Measurements from ENCODE around the gene TMEM185B.
"Not testable (repeated sequence)": the region's sequence is repeated elsewhere in the genome, so short reads cannot be mapped to it uniquely, and the experiment has no call there.

TMEM185B gene

GRCh38 chr2:120251078-120251477 is 27.9 kb upstream of the TMEM185B start:
- no peak for DNase-seq

GRCh38 chr2:120250640-120251039 is 27.4 kb upstream of the TMEM185B start:
- DNase-seq: no peak

- DNase-seq: no peak
Observed at GRCh38 chr2:120247851-120248250, 24.7 kb upstream of the TMEM185B start.

GRCh38 chr2:120246546-120247300 is 23.5 kb upstream of the TMEM185B start:
- no peak for DNase-seq

- DNase-seq: no peak
Observed at GRCh38 chr2:120245520-120246332, 22.5 kb upstream of the TMEM185B start.

GRCh38 chr2:120244656-120245519 is 21.7 kb upstream of the TMEM185B start:
- DNase-seq: no peak

GRCh38 chr2:120243875-120244553 is 20.8 kb upstream of the TMEM185B start:
- no peak for DNase-seq

- no peak for DNase-seq
Observed at GRCh38 chr2:120243211-120243610, 20.0 kb upstream of the TMEM185B start.

GRCh38 chr2:120241684-120242083 is 18.5 kb upstream of the TMEM185B start:
- DNase-seq: no peak

GRCh38 chr2:120240901-120241429 is 17.8 kb upstream of the TMEM185B start:
- DNase-seq: no peak

GRCh38 chr2:120239488-120240287 is 16.5 kb upstream of the TMEM185B start:
- DNase-seq: no peak

GRCh38 chr2:120238728-120239487 is 15.7 kb upstream of the TMEM185B start:
- no peak for DNase-seq

GRCh38 chr2:120237491-120237902 is 14.3 kb upstream of the TMEM185B start:
- DNase-seq: no peak

GRCh38 chr2:120236791-120237190 is 13.6 kb upstream of the TMEM185B start:
- DNase-seq: no peak

GRCh38 chr2:120236316-120236715 is 13.1 kb upstream of the TMEM185B start:
- DNase-seq: no peak

- no peak for DNase-seq
Observed at GRCh38 chr2:120235681-120236080, 12.5 kb upstream of the TMEM185B start.

GRCh38 chr2:120235158-120235557 is 12.0 kb upstream of the TMEM185B start:
- DNase-seq: not testable (repeated sequence)

GRCh38 chr2:120233292-120233691 is 10.1 kb upstream of the TMEM185B start:
- DNase-seq: no peak

GRCh38 chr2:120231974-120232635 is 8.9 kb upstream of the TMEM185B start:
- DNase-seq: peak; percentile 93 to 96

- peak; percentile 51 to 72 for DNase-seq
Observed at GRCh38 chr2:120231564-120231973, 8.4 kb upstream of the TMEM185B start.
